Activated T-cell treated with anti-CD3 and anti-CD28 coated beads, Interleukin-2, amount 50 U/mL, for 24 hours (primary cell): Measurements from ENCODE around the gene THADA.
A peak's percentile ranks its signal among the peaks of the same experiment; 100 is the strongest.
"Not testable (repeated sequence)": the region's sequence is repeated elsewhere in the genome, so short reads cannot be mapped to it uniquely, and the experiment has no call there.

Experiments used
- DNase-seq: peaks from one replicate; pipeline ENCODE4 v3.0.0-alpha.2; 2020
- H3K27ac Mint-ChIP-seq: 2 replicates; pipeline ENCODE4 v1.8.0; 2020; ENCODE audit warnings: mild to moderate bottlenecking, mixed read lengths
- H3K27me3 Mint-ChIP-seq: 2 replicates; pipeline ENCODE4 v1.8.0; 2020; ENCODE audit warnings: mixed read lengths
- H3K36me3 Mint-ChIP-seq: 2 replicates; pipeline ENCODE4 v1.8.0; 2020; ENCODE audit warnings: low read depth, mixed read lengths
- H3K4me1 Mint-ChIP-seq: 2 replicates; pipeline ENCODE4 v1.8.0; 2020; ENCODE audit warnings: low read depth, mixed read lengths
- H3K4me3 Mint-ChIP-seq: 2 replicates; pipeline ENCODE4 v1.8.0; 2020; ENCODE audit warnings: mild to moderate bottlenecking, moderate library complexity, mixed read lengths
- H3K9me3 Mint-ChIP-seq: 2 replicates; pipeline ENCODE4 v1.8.0; 2020; ENCODE audit warnings: mixed read lengths

The THADA gene

GRCh38 chr2:43569921-43570320 is 25.9 kb downstream of the THADA start:
- H3K27me3 Mint-ChIP-seq = no peaks in the 10 kb centered on the region
- peaks cover 86% of the 10 kb centered on the region for H3K36me3 Mint-ChIP-seq
- H3K4me3 Mint-ChIP-seq = peak overlapping the region; percentile 46
- H3K27ac Mint-ChIP-seq = peak overlapping the region; percentile 84
- no peaks in the 10 kb centered on the region for H3K9me3 Mint-ChIP-seq
- DNase-seq = no peak
- peaks cover 66% of the 10 kb centered on the region for H3K4me1 Mint-ChIP-seq

- H3K27ac Mint-ChIP-seq = no peak overlapping the region
- DNase-seq = no peak
- H3K27me3 Mint-ChIP-seq = no peaks in the 10 kb centered on the region
- no peaks in the 10 kb centered on the region for H3K9me3 Mint-ChIP-seq
- H3K4me3 Mint-ChIP-seq = no peak overlapping the region
- peaks cover 70% of the 10 kb centered on the region for H3K4me1 Mint-ChIP-seq
- H3K36me3 Mint-ChIP-seq = peaks cover 87% of the 10 kb centered on the region
These were observed 27.6 kb downstream of the THADA start for GRCh38 chr2:43568228-43568627.

DNA sequence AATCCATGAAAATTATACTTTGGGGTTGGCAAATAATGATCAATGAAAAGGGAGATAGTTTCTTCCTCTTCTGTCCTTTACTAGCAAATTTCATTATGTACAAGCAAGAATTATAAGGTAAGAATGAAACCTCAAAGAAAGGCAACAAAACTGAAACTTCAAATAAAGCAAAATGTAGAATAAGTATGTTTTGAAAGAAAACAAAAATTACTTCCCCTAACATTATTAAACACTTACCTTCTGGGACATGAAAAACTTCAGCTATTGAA is 29.4 kb downstream of the THADA start:
- no peak for DNase-seq
- H3K4me3 Mint-ChIP-seq = peak overlapping the region; percentile 1
- H3K27me3 Mint-ChIP-seq = no peaks in the 10 kb centered on the region
- peaks cover 88% of the 10 kb centered on the region for H3K36me3 Mint-ChIP-seq
- peaks cover 77% of the 10 kb centered on the region for H3K4me1 Mint-ChIP-seq
- H3K27ac Mint-ChIP-seq = peak overlapping the region; percentile 51
- H3K9me3 Mint-ChIP-seq = no peaks in the 10 kb centered on the region

- no peaks in the 10 kb centered on the region for H3K9me3 Mint-ChIP-seq
- no peak for DNase-seq
- H3K36me3 Mint-ChIP-seq = peaks cover 86% of the 10 kb centered on the region
- no peak overlapping the region for H3K27ac Mint-ChIP-seq
- no peak overlapping the region for H3K4me3 Mint-ChIP-seq
- H3K4me1 Mint-ChIP-seq = peaks cover 82% of the 10 kb centered on the region
- H3K27me3 Mint-ChIP-seq = no peaks in the 10 kb centered on the region
These were observed 32.2 kb downstream of the THADA start for GRCh38 chr2:43563679-43564078.

DNA sequence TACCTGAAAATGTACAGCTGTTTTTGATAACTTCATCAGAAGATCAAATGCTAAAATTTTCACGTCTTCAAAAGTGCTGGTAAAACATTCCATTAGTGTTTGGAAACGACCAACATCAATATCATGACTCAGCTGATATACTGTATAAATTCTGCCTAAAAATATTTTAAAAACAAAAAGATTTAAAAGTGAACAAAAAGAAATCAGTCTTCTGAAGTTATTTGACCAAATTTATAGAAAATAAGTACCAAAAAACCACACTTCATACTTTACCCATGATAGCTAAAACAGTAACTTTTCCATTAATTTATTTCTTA is 35.6 kb downstream of the THADA start:
- Mint-ChIP-seq H3K27me3 (no peaks in the 10 kb centered on the region), H3K4me3 (no peak overlapping the region), H3K9me3 (no peaks in the 10 kb centered on the region), H3K36me3 (peaks cover 90% of the 10 kb centered on the region), H3K27ac (peak overlapping the region; percentile 92), H3K4me1 (peaks cover 56% of the 10 kb centered on the region)
- no peak for DNase-seq

- Mint-ChIP-seq H3K27ac (peak overlapping the region; percentile 92), H3K27me3 (no peaks in the 10 kb centered on the region), H3K9me3 (no peaks in the 10 kb centered on the region), H3K36me3 (peaks cover 90% of the 10 kb centered on the region), H3K4me1 (peaks cover 56% of the 10 kb centered on the region), H3K4me3 (peak overlapping the region; percentile 1)
- DNase-seq = peak; percentile 49
These were observed 36.2 kb downstream of the THADA start for GRCh38 chr2:43559391-43560230.

- H3K36me3 Mint-ChIP-seq = peaks cover 89% of the 10 kb centered on the region
- H3K4me1 Mint-ChIP-seq = peaks cover 33% of the 10 kb centered on the region
- H3K4me3 Mint-ChIP-seq = no peak overlapping the region
- H3K27ac Mint-ChIP-seq = no peak overlapping the region
- no peak for DNase-seq
- no peaks in the 10 kb centered on the region for H3K27me3 Mint-ChIP-seq
- H3K9me3 Mint-ChIP-seq = no peaks in the 10 kb centered on the region
These were observed 38.6 kb downstream of the THADA start for GRCh38 chr2:43557196-43557595.

DNA sequence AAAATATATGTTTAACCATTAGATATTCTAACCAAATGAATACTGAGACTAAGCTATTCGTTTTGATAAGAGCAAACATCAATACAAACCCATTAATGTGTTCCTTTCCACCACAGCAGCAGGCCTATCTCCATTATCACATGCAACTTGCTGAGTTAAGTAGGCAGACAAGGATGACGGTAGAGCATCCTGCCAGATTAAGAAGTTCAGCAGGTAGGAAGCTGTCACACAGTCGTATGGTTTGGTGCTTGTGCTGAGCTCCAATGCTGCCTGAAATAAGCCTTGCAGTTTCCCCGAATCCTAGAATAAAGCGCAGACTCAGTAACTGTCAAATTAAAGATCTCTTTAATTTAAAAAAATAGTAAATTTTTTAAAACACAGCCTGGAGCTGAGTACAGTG is 39.6 kb downstream of the THADA start:
- no peak overlapping the region for H3K4me3 Mint-ChIP-seq
- no peaks in the 10 kb centered on the region for H3K27me3 Mint-ChIP-seq
- H3K27ac Mint-ChIP-seq = no peak overlapping the region
- DNase-seq = no peak
- peaks cover 24% of the 10 kb centered on the region for H3K4me1 Mint-ChIP-seq
- H3K36me3 Mint-ChIP-seq = peaks cover 89% of the 10 kb centered on the region
- no peaks in the 10 kb centered on the region for H3K9me3 Mint-ChIP-seq

- no peaks in the 10 kb centered on the region for H3K9me3 Mint-ChIP-seq
- H3K4me1 Mint-ChIP-seq = peaks cover 10% of the 10 kb centered on the region
- no peak overlapping the region for H3K4me3 Mint-ChIP-seq
- no peak for DNase-seq
- peaks cover 94% of the 10 kb centered on the region for H3K36me3 Mint-ChIP-seq
- H3K27ac Mint-ChIP-seq = no peak overlapping the region
- no peaks in the 10 kb centered on the region for H3K27me3 Mint-ChIP-seq
These were observed 42.4 kb downstream of the THADA start for GRCh38 chr2:43553341-43553855.

DNA sequence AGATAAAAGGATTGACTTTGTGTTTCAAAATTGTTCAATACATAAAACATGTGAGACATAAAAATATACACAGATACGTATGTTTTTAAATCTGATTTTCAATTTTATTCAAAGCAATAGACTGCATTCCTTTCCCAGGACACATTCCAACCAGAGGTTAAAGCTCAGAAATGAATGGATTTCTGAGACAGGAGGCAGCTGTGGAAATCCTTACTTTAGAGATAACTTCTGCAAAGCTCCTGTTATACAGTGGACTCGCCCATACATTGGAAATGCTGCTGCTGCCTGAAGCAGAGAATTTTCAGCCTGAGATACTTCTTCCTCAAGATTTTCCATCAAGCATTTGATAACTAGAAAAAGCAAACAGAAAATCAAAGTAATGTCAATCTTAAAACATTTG is 43.8 kb downstream of the THADA start:
- Mint-ChIP-seq H3K27ac (no peak overlapping the region), H3K27me3 (no peaks in the 10 kb centered on the region), H3K4me1 (peaks cover 9% of the 10 kb centered on the region), H3K4me3 (no peak overlapping the region), H3K9me3 (no peaks in the 10 kb centered on the region), H3K36me3 (peaks cover 93% of the 10 kb centered on the region)
- no peak for DNase-seq

- not testable (repeated sequence) for H3K4me1 Mint-ChIP-seq, H3K27me3 Mint-ChIP-seq, H3K27ac Mint-ChIP-seq, DNase-seq, H3K4me3 Mint-ChIP-seq, H3K9me3 Mint-ChIP-seq
- H3K36me3 Mint-ChIP-seq = peaks cover 65% of the 10 kb centered on the region
These were observed 47.5 kb downstream of the THADA start for GRCh38 chr2:43548381-43548780.

DNA sequence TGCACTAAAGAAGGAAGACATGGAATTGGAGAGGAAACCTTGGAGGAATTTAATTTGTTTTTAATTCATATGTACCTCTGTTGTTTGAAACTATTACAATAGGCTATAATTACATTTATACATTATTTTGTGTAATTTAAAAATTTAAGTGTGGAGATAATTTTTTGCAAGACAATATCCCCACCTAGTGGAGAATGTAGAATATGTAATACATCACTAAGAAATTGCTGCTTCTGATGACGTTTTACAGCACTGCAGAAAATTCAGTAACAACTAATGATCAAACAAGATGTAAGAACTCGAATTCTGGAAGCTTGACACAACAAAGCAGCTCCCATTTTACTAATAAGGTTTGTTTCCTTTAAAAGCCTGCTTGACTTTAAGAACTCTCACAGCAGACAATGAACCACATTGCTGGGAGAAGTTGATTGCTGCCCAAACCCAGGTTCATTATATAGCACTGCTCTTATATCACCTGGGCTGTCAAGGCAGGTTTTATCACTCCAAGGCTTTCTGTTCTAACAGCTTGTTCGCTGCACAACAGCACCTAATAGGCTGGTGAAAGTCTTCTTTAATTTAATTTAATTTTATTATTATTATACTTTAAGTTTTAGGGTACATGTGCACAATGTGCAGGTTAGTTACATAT is 53.4 kb downstream of the THADA start:
- no peaks in the 10 kb centered on the region for H3K27me3 Mint-ChIP-seq
- no peak overlapping the region for H3K27ac Mint-ChIP-seq
- H3K4me1 Mint-ChIP-seq = peaks cover 17% of the 10 kb centered on the region
- H3K4me3 Mint-ChIP-seq = no peak overlapping the region
- no peaks in the 10 kb centered on the region for H3K9me3 Mint-ChIP-seq
- no peak for DNase-seq
- H3K36me3 Mint-ChIP-seq = peaks cover 48% of the 10 kb centered on the region

GRCh38 chr2:43541165-43541564 is 54.7 kb downstream of the THADA start:
- peaks cover 50% of the 10 kb centered on the region for H3K36me3 Mint-ChIP-seq
- no peak overlapping the region for H3K4me3 Mint-ChIP-seq
- H3K27me3 Mint-ChIP-seq = no peaks in the 10 kb centered on the region
- H3K27ac Mint-ChIP-seq = peak overlapping the region; percentile 67
- H3K4me1 Mint-ChIP-seq = peaks cover 22% of the 10 kb centered on the region
- H3K9me3 Mint-ChIP-seq = no peaks in the 10 kb centered on the region
- no peak for DNase-seq

- no peak overlapping the region for H3K27ac Mint-ChIP-seq
- DNase-seq = no peak
- H3K4me1 Mint-ChIP-seq = peaks cover 22% of the 10 kb centered on the region
These were observed 55.6 kb downstream of the THADA start for GRCh38 chr2:43540021-43540779.

DNA sequence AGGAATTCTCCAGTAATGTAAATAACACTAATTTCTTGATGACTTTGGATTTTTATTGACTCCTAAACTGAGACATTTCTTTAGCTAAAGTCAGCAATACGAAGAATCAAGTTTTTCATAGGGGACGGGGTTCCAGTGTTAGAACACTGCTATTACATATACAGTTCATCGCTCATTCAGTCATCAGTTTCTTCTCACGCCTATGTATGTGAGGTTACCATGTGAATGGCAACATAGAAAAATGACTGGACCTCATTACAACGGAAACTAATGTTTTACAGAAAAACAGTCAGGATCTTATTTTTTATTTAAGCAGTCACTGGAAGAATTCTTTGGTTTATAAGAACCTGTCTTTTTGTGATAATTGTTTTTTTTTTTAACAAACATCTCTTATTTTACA is 56.4 kb downstream of the THADA start:
- no peak overlapping the region for H3K27ac Mint-ChIP-seq

More at GRCh38 chr2:43540021-43540779, 55.6 kb downstream of the THADA start:
- Mint-ChIP-seq H3K4me3 (no peak overlapping the region), H3K36me3 (peaks cover 57% of the 10 kb centered on the region), H3K9me3 (no peaks in the 10 kb centered on the region), H3K27me3 (no peaks in the 10 kb centered on the region)

More for the DNA sequence above, 56.4 kb downstream of the THADA start:
- DNase-seq = no peak
- no peaks in the 10 kb centered on the region for H3K27me3 Mint-ChIP-seq
- peaks cover 22% of the 10 kb centered on the region for H3K4me1 Mint-ChIP-seq
- H3K4me3 Mint-ChIP-seq = no peak overlapping the region
- H3K9me3 Mint-ChIP-seq = no peaks in the 10 kb centered on the region
- H3K36me3 Mint-ChIP-seq = peaks cover 65% of the 10 kb centered on the region
